IMR-90 (cell line): ENCODE results near the gene TENT5A. TPM values are rescaled to one million over a fixed set of nuclear protein-coding genes. Genes with fewer than 3 reads are reported as not detected.

ENCODE experiments used
- BHLHE40 ChIP-seq: fragments of 150-350 bp; IDR thresholded peaks from 2 replicates; pipeline ENCODE4 v1.6.1; 2016; ENCODE audit warnings: mild to moderate bottlenecking, low read depth, low read length
- MXI1 ChIP-seq: IDR thresholded peaks from 2 replicates; pipeline ENCODE4 v1.6.1; 2012; ENCODE audit warnings: low read depth, mild to moderate bottlenecking, low read length, moderate library complexity, borderline replicate concordance
- NFE2L2 ChIP-seq: fragments of 150-350 bp; IDR thresholded peaks from 2 replicates; pipeline ENCODE4 v1.6.1; 2016; ENCODE audit warnings: low read depth, mild to moderate bottlenecking, low read length
- RCOR1 ChIP-seq: IDR thresholded peaks from 2 replicates; pipeline ENCODE4 v1.6.1; 2012; ENCODE audit warnings: mild to moderate bottlenecking, low read length, improper control_type of control experiment; ENCODE audit not compliant: insufficient replicate concordance
- RFX5 ChIP-seq: IDR thresholded peaks from 2 replicates; pipeline ENCODE4 v1.8.0; 2012; ENCODE audit warnings: low read depth, mild to moderate bottlenecking, low read length, moderate library complexity
- USF2 ChIP-seq: fragments of 150-350 bp; IDR thresholded peaks from 2 replicates; pipeline ENCODE4 v1.6.1; 2017; ENCODE audit warnings: mild to moderate bottlenecking, antibody characterized with exemption, low read length, low read depth
- polyA plus RNA-seq, 3 experiments: library from polyadenylated mRNA; depleted of rRNA; stranded (reverse); fragments of >200 nt; gene quantifications; 2 replicates each; pipeline ENCODE4 v1.2.3, GENCODE V29; 2012; ENCODE audit warnings: low replicate concordance in 1 of 3
- total RNA-seq: library from RNA; depleted of rRNA; stranded (reverse); fragments of >200 nt; gene quantifications from 2 replicates; pipeline ENCODE4 v1.2.3, GENCODE V29; 2012

Gene TENT5A
- total and polyA plus RNA-seq, 2 of the 4 experiments (the other 2 are of a cell fraction): 3.5 to 10.8 TPM

GRCh38 chr6:81752084-81752920 is at the start of gene TENT5A (continued):
- TF ChIP-seq USF2 (no peak), MXI1 (peak; percentile 73; the same call in 1 of the 2 replicates), BHLHE40 (peak; percentile 96), RCOR1 (no peak), NFE2L2 (no peak), RFX5 (no peak)
